GM10266 (cell line): Measurements from ENCODE around the gene TIMM23.
"Not testable (repeated sequence)": the region's sequence is repeated elsewhere in the genome, so short reads cannot be mapped to it uniquely, and the experiment has no call there.

ENCODE experiments used
- DNase-seq: peaks from one replicate; pipeline ENCODE4 v3.0.0; 2012; ENCODE audit errors: extremely low spot score

The TIMM23 gene

GRCh38 chr10:45972106-45972812 lies at the start of gene TIMM23:
Gene TIMM23, plus strand, starts transcription at chr10:45972489. Its CDS starts 136 bp downstream, at chr10:45972625.
- DNase-seq, result peak; percentile 32

- DNase-seq, result not testable (repeated sequence)
Measured at GRCh38 chr10:45926790-45927189, 45.5 kb upstream of the TIMM23 start.

- not testable (repeated sequence) for DNase-seq
Measured at GRCh38 chr10:45931305-45931704, 41.0 kb upstream of the TIMM23 start.

GRCh38 chr10:45934788-45935187 lies 37.5 kb upstream of the TIMM23 start:
- not testable (repeated sequence) for DNase-seq

- DNase-seq, result not testable (repeated sequence)
Measured at GRCh38 chr10:45939176-45939697, 33.1 kb upstream of the TIMM23 start.

- not testable (repeated sequence) for DNase-seq
Measured at GRCh38 chr10:45941196-45941595, 31.1 kb upstream of the TIMM23 start.

GRCh38 chr10:45945476-45945875 lies 26.8 kb upstream of the TIMM23 start:
- not testable (repeated sequence) for DNase-seq

- DNase-seq, result not testable (repeated sequence)
Measured at GRCh38 chr10:45947363-45947762, 24.9 kb upstream of the TIMM23 start.

GRCh38 chr10:45948801-45949200 lies 23.5 kb upstream of the TIMM23 start:
- not testable (repeated sequence) for DNase-seq

GRCh38 chr10:45954367-45954766 lies 17.9 kb upstream of the TIMM23 start:
- not testable (repeated sequence) for DNase-seq

- not testable (repeated sequence) for DNase-seq
Measured at GRCh38 chr10:45956634-45957033, 15.7 kb upstream of the TIMM23 start.

GRCh38 chr10:45957928-45958327 lies 14.4 kb upstream of the TIMM23 start:
- not testable (repeated sequence) for DNase-seq

- DNase-seq, result not testable (repeated sequence)
Measured at GRCh38 chr10:45962686-45963452, 9.4 kb upstream of the TIMM23 start.

- not testable (repeated sequence) for DNase-seq
Measured at GRCh38 chr10:45971019-45971418, 1.3 kb upstream of the TIMM23 start.

- DNase-seq, result not testable (repeated sequence)
Measured at GRCh38 chr10:45971742-45972105, 565 bp upstream of the TIMM23 start.

GRCh38 chr10:45972813-45973169 lies 502 bp downstream of the TIMM23 start:
- DNase-seq, result not testable (repeated sequence)

GRCh38 chr10:45974041-45974440 lies 1.8 kb downstream of the TIMM23 start:
- DNase-seq, result not testable (repeated sequence)

- not testable (repeated sequence) for DNase-seq
Measured at GRCh38 chr10:45978554-45978953, 6.3 kb downstream of the TIMM23 start.

- DNase-seq, result not testable (repeated sequence)
Measured at GRCh38 chr10:45981367-45981766, 9.1 kb downstream of the TIMM23 start.
